SK-N-SH (cell line): ENCODE results near the gene NOX5. TPM values are rescaled to one million over a fixed set of nuclear protein-coding genes. Genes with fewer than 3 reads are reported as not detected.

Source experiments
- CTCF ChIA-PET: fragments of 300-600, 350-600 bp; formaldehyde crosslinking; extraction: SDS; loops from one replicate; lab custom pipeline; 2021; lab: Yijun Ruan, JAX
- POLR2A ChIA-PET: fragments of 350-600 bp; sonication (Branson Sonifier 250); formaldehyde crosslinking; extraction: SDS; loops from one replicate; lab custom pipeline; 2020; ENCODE audit warnings: antibody characterized with exemption, inconsistent platforms; lab: Yijun Ruan, JAX
- DNase-seq: peaks from one replicate; pipeline ENCODE4 v3.0.0; 2012
- H2AFZ ChIP-seq: fragments of 200-600 bp; sonication (generic); 2 replicates; pipeline ENCODE4 v1.8.1; 2016; ENCODE audit warnings: antibody characterized with exemption, mild to moderate bottlenecking, low read depth
- H3F3A ChIP-seq: fragments of 200-600 bp; sonication (generic); replicated peaks from 2 replicates; pipeline ENCODE3; 2016; ENCODE audit warnings: antibody characterized with exemption, mild to moderate bottlenecking; ENCODE audit not compliant: insufficient read depth
- H3K27ac ChIP-seq, 2 experiments: fragments of 200-500 bp in 1 of 2; fragments of 200-600 bp in 1 of 2; sonication (Bioruptor generic) in 1 of 2; sonication (generic), shearing (Covaris generic) in 1 of 2; 2 replicates each; pipeline versions ENCODE4 v1.5.1 to v1.6.1; 2014 to 2016; ENCODE audit warnings: low read depth in 2 of 2, inconsistent platforms in 1 of 2, low read length in 1 of 2, mild to moderate bottlenecking in 1 of 2, mixed read lengths in 1 of 2
- H3K27me3 ChIP-seq: fragments of 200-600 bp; sonication (generic), shearing (Covaris generic); 2 replicates; pipeline ENCODE4 v1.6.1; 2016; ENCODE audit warnings: mixed run types; ENCODE audit not compliant: insufficient read depth
- H3K36me3 ChIP-seq, 2 experiments: fragments of 200-500 bp in 1 of 2; fragments of 200-600 bp in 1 of 2; sonication (Bioruptor generic) in 1 of 2; sonication (generic) in 1 of 2; replicated peaks in 1 of 2; 2 replicates each; pipeline versions ENCODE3 to v1.5.1; 2014 to 2016; ENCODE audit warnings: low read length in 1 of 2, mild to moderate bottlenecking in 1 of 2; ENCODE audit not compliant: insufficient read depth in 2 of 2, control insufficient read depth in 1 of 2
- H3K4me1 ChIP-seq, 2 experiments: fragments of 200-500 bp in 1 of 2; fragments of 200-600 bp in 1 of 2; sonication (Bioruptor generic) in 1 of 2; sonication (generic), shearing (Covaris generic) in 1 of 2; 2 replicates each; pipeline versions ENCODE4 v1.5.1 to v1.6.1; 2014 to 2016; ENCODE audit warnings: low read depth in 1 of 2, low read length in 1 of 2, mixed run types in 1 of 2; ENCODE audit not compliant: insufficient read depth in 2 of 2, control insufficient read depth in 1 of 2
- H3K4me2 ChIP-seq: fragments of 200-600 bp; sonication (generic), shearing (Covaris generic); 2 replicates; pipeline ENCODE4 v1.6.1; 2017; ENCODE audit warnings: mixed run types
- H3K4me3 ChIP-seq, 2 experiments: fragments of 200-500 bp in 1 of 2; fragments of 200-600 bp in 1 of 2; sonication (Bioruptor generic) in 1 of 2; sonication (generic), shearing (Covaris generic) in 1 of 2; 2 replicates each; pipeline versions ENCODE4 v1.5.1 to v1.8.1; 2014 to 2016; ENCODE audit warnings: low read depth in 2 of 2, inconsistent platforms in 1 of 2, low read length in 1 of 2, mild to moderate bottlenecking in 1 of 2, mixed read lengths in 1 of 2, moderate library complexity in 1 of 2
- H3K79me2 ChIP-seq: fragments of 200-600 bp; sonication (generic); 2 replicates; pipeline ENCODE4 v1.8.1; 2017; ENCODE audit warnings: mild to moderate bottlenecking; ENCODE audit not compliant: insufficient read depth
- H3K9ac ChIP-seq: fragments of 200-600 bp; sonication (generic); 2 replicates; pipeline ENCODE4 v1.6.1; 2017; ENCODE audit warnings: mixed run types
- H3K9me2 ChIP-seq: fragments of 200-600 bp; sonication (generic); 2 replicates; pipeline ENCODE4 v1.6.1; 2017; ENCODE audit warnings: mixed run types
- H3K9me3 ChIP-seq: fragments of 200-600 bp; sonication (generic); 2 replicates; pipeline ENCODE4 v1.6.1; 2017; ENCODE audit warnings: mixed run types, mild to moderate bottlenecking, moderate library complexity
- H4K20me1 ChIP-seq: fragments of 200-600 bp; sonication (generic); 2 replicates; pipeline ENCODE4 v1.6.1; 2017; ENCODE audit warnings: mild to moderate bottlenecking, mixed run types; ENCODE audit not compliant: insufficient read depth
- CHD2 ChIP-seq: fragments of 150-350 bp; IDR thresholded peaks from 2 replicates; pipeline ENCODE4 v1.6.1; 2018; ENCODE audit warnings: low read length; ENCODE audit not compliant: partially characterized antibody
- CTCF ChIP-seq: fragments of 200-600 bp; sonication (generic); IDR thresholded peaks from 2 replicates; pipeline ENCODE4 v1.6.1; 2017; ENCODE audit warnings: antibody characterized with exemption, mild to moderate bottlenecking, moderate library complexity
- ELF1 ChIP-seq: IDR thresholded peaks from 2 replicates; pipeline ENCODE4 v1.4.0; 2012
- EP300 ChIP-seq, 2 experiments: IDR thresholded peaks; 2 replicates each; pipeline versions ENCODE4 v1.4.0 to v1.6.1; 2012; ENCODE audit warnings: borderline replicate concordance in 1 of 2, low read depth in 1 of 2, low read length in 1 of 2
- GABPA ChIP-seq: IDR thresholded peaks from 2 replicates; pipeline ENCODE4 v1.4.0; 2012; ENCODE audit warnings: low read depth, mild to moderate bottlenecking
- GATA2 ChIP-seq: sonication (generic); formaldehyde crosslinking; IDR thresholded peaks from 2 replicates; pipeline ENCODE4 v1.5.0; 2020; ENCODE audit warnings: mild to moderate bottlenecking, missing genetic modification reagents
- MEF2A ChIP-seq: IDR thresholded peaks from 2 replicates; pipeline ENCODE4 v1.4.0; 2012; ENCODE audit warnings: low read depth, borderline replicate concordance
- MXI1 ChIP-seq: IDR thresholded peaks from 2 replicates; pipeline ENCODE4 v1.6.1; 2012; ENCODE audit warnings: mild to moderate bottlenecking, low read depth, low read length, improper control_type of control experiment
- RAD21 ChIP-seq: IDR thresholded peaks from 2 replicates; pipeline ENCODE4 v1.6.1; 2012; ENCODE audit warnings: mild to moderate bottlenecking, low read length
- REST ChIP-seq: IDR thresholded peaks from 2 replicates; pipeline ENCODE4 v1.6.1; 2012; ENCODE audit warnings: mild to moderate bottlenecking, low read depth, low read length, moderate library complexity
- RFX5 ChIP-seq: IDR thresholded peaks from 2 replicates; pipeline ENCODE4 v1.6.1; 2012; ENCODE audit warnings: mild to moderate bottlenecking, improper control_type of control experiment, low read length
- RXRA ChIP-seq: IDR thresholded peaks from 2 replicates; pipeline ENCODE4 v1.4.0; 2012; ENCODE audit warnings: low read depth, mild to moderate bottlenecking, borderline replicate concordance
- SIN3A ChIP-seq: IDR thresholded peaks from 2 replicates; pipeline ENCODE4 v1.6.1; 2012; ENCODE audit warnings: low read depth, mild to moderate bottlenecking, low read length, moderate library complexity, borderline replicate concordance
- TAF1 ChIP-seq: IDR thresholded peaks from 2 replicates; pipeline ENCODE4 v1.6.1; 2012; ENCODE audit warnings: low read depth, mild to moderate bottlenecking, low read length, moderate library complexity, borderline replicate concordance
- YY1 ChIP-seq: IDR thresholded peaks from 2 replicates; pipeline ENCODE4 v1.4.0; 2012; ENCODE audit warnings: low read depth, mild to moderate bottlenecking
- WGBS: methylation state at CpG from one replicate; pipeline ENCODE4 v1.1.6; 2017; ENCODE audit warnings: low lambda C conversion rate; 5-methylcytosine and 5-hydroxymethylcytosine counted together
- polyA plus RNA-seq, 3 experiments: library from polyadenylated mRNA; depleted of rRNA; stranded (reverse); fragments of >200 nt; gene quantifications; 2 replicates each; pipeline ENCODE4 v1.2.3, GENCODE V29; 2012
- TF ChIP-seq, protein P1 (sequence below): IDR thresholded peaks from 2 replicates; pipeline ENCODE4 v1.4.0; 2012; ENCODE audit warnings: low read depth, borderline replicate concordance
- TF ChIP-seq, protein P2 (sequence below): fragments of 150-350 bp; IDR thresholded peaks from 2 replicates; pipeline ENCODE4 v1.6.1; 2016; ENCODE audit warnings: mild to moderate bottlenecking, low read depth, low read length
- TF ChIP-seq, protein P3 (sequence below): fragments of 150-350 bp; IDR thresholded peaks from 2 replicates; pipeline ENCODE4 v1.6.1; 2017; ENCODE audit warnings: antibody characterized with exemption, low read length, low read depth, borderline replicate concordance
- TF ChIP-seq, protein P4 (sequence below): IDR thresholded peaks from 2 replicates; pipeline ENCODE4; 2012

Gene NOX5
- polyA plus RNA-seq, 1 of the 3 experiments (the other 2 are of a cell fraction): 0.05 TPM

GRCh38 chr15:68997050-68997449, 17.4 kb upstream of the NOX5 start:
- no peak overlapping the region for H3K27ac ChIP-seq
- no peak overlapping the region for H3K9ac ChIP-seq
- ChIA-PET POLR2A (no interaction called here), CTCF (interaction anchor here (0.9 kb wide), 1 partner anchor 72 kb away, joined by 3 read pairs; no protein-coding TSS in a partner anchor)
- H3K79me2 ChIP-seq: no peaks in the 10 kb centered on the region
- no peak overlapping the region for H3K4me3 ChIP-seq
- no peaks in the 10 kb centered on the region for H3K27me3 ChIP-seq
- TF ChIP-seq, protein P1, sequence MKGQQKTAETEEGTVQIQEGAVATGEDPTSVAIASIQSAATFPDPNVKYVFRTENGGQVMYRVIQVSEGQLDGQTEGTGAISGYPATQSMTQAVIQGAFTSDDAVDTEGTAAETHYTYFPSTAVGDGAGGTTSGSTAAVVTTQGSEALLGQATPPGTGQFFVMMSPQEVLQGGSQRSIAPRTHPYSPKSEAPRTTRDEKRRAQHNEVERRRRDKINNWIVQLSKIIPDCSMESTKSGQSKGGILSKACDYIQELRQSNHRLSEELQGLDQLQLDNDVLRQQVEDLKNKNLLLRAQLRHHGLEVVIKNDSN: no peak
- no peak for TF ChIP-seq TAF1
- TF ChIP-seq, protein P2, sequence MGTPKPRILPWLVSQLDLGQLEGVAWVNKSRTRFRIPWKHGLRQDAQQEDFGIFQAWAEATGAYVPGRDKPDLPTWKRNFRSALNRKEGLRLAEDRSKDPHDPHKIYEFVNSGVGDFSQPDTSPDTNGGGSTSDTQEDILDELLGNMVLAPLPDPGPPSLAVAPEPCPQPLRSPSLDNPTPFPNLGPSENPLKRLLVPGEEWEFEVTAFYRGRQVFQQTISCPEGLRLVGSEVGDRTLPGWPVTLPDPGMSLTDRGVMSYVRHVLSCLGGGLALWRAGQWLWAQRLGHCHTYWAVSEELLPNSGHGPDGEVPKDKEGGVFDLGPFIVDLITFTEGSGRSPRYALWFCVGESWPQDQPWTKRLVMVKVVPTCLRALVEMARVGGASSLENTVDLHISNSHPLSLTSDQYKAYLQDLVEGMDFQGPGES: no peak
- no peak for TF ChIP-seq ELF1
- no peak for TF ChIP-seq RAD21
- no peak for TF ChIP-seq REST
- TF ChIP-seq RXRA: no peak
- TF ChIP-seq GATA2 (CRISPR knock-in tag): no peak
- no peak for TF ChIP-seq MEF2A
- no peak for TF ChIP-seq RFX5
- no peak for TF ChIP-seq GABPA
- no peak for TF ChIP-seq EP300 (IDR thresholded peaks at IDR 0.05; ENCODE audit: borderline replicate concordance in 1 of 2, low read depth in 1 of 2, low read length in 1 of 2)
- no peak for TF ChIP-seq SIN3A
- TF ChIP-seq, protein P3, sequence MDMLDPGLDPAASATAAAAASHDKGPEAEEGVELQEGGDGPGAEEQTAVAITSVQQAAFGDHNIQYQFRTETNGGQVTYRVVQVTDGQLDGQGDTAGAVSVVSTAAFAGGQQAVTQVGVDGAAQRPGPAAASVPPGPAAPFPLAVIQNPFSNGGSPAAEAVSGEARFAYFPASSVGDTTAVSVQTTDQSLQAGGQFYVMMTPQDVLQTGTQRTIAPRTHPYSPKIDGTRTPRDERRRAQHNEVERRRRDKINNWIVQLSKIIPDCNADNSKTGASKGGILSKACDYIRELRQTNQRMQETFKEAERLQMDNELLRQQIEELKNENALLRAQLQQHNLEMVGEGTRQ: no peak
- TF ChIP-seq CTCF: no peak
- TF ChIP-seq YY1: no peak
- no peak for TF ChIP-seq CHD2
- no peak for TF ChIP-seq MXI1
- TF ChIP-seq, protein P4, sequence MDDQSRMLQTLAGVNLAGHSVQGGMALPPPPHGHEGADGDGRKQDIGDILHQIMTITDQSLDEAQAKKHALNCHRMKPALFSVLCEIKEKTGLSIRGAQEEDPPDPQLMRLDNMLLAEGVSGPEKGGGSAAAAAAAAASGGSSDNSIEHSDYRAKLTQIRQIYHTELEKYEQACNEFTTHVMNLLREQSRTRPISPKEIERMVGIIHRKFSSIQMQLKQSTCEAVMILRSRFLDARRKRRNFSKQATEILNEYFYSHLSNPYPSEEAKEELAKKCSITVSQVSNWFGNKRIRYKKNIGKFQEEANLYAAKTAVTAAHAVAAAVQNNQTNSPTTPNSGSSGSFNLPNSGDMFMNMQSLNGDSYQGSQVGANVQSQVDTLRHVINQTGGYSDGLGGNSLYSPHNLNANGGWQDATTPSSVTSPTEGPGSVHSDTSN: no peak
- H4K20me1 ChIP-seq: no peaks in the 10 kb centered on the region
- DNase-seq: no peak
- H3K9me3 ChIP-seq: no peaks in the 10 kb centered on the region
- no peaks in the 10 kb centered on the region for H3K36me3 ChIP-seq
- H2AFZ ChIP-seq: no peak overlapping the region
- WGBS: 74% methylated on average over 4 of the region's 4 CpGs
- peaks cover 0 to 20% of the 10 kb centered on the region in 2 experiments; a peak in 2 of 4 replicates for H3K4me1 ChIP-seq
- no peak overlapping the region for H3K4me2 ChIP-seq
- no peaks in the 10 kb centered on the region for H3K9me2 ChIP-seq
- no peaks in the 10 kb centered on the region for H3F3A ChIP-seq
